Transverse colon (tissue), 4 donors: ENCODE data around the gene KLHL36.

Experiments used
- EP300 ChIP-seq: sonication (generic); formaldehyde crosslinking; IDR thresholded peaks from one replicate; pipeline ENCODE4 v1.6.1; 2017; ENCODE audit warnings: antibody characterized with exemption, low read depth
- POLR2A ChIP-seq: fragments of 450-650 bp; IDR thresholded peaks from one replicate; pipeline ENCODE4 v1.6.1; 2016; ENCODE audit warnings: antibody characterized with exemption, mild to moderate bottlenecking, moderate library complexity
- POLR2AphosphoS5 ChIP-seq, 3 donors: sonication (generic); formaldehyde crosslinking; IDR thresholded peaks; one replicate each; pipeline ENCODE4 v1.6.1; 2016; ENCODE audit warnings: antibody characterized with exemption in 3 of 3
- TF ChIP-seq, protein P1 (sequence below), 5 experiments: fragments of 200-600 bp in 3 of 5; fragments of 450-650 bp in 2 of 5; sonication (generic) in 3 of 5; IDR thresholded peaks; 1 replicate in 2 of 5; 2 replicates in 3 of 5; pipeline ENCODE4 v1.5.1; 2016 to 2017; ENCODE audit warnings: antibody characterized with exemption in 5 of 5, inconsistent platforms in 3 of 5, mild to moderate bottlenecking in 2 of 5, moderate library complexity in 1 of 5

DNA sequence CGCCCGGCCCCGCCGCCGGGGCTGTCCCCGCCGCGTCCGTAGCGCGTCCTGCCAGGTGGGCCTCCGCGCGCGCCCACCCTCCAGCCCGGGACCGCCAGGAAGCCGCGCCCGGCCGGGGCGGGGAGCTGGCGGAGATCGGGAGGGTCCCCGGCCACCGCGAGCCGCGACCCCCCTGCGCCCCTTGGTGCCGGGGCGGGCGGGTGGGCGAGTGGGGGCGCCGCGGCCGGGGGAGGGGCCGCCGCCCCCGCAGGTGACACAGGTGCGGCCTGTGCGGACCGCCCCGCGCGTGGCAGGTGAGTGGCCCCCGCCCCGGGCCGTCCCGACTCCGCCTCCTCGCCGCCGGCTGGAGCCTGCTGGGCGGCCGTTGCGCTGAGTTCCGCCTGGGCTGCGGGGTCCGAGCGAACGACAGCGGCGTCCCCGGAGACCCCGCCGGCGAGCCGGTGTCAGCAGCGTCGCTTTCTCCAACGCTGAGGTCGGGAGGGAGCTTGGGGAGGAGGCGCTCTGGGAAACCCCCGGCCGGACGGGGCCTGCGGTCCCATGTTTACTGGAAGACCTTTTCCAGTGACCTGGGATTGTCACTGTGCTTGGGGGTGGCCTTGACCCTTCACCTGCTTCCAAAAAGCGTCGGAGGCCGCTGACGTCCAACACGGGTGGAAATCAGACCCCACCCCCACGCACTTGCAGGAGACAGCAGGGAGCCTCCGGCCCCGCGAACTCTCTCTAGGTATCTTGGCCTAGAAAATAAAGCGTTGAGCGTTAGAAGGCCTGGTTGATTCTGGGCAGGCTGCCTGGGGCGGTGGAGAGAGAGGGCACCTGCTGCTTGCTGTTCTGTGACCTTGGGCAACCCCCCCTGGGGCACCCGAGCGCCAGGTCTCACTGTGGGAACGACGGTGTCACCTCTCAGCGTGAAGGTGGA, 542 bp downstream of the KLHL36 start:
- TF ChIP-seq, protein P1, sequence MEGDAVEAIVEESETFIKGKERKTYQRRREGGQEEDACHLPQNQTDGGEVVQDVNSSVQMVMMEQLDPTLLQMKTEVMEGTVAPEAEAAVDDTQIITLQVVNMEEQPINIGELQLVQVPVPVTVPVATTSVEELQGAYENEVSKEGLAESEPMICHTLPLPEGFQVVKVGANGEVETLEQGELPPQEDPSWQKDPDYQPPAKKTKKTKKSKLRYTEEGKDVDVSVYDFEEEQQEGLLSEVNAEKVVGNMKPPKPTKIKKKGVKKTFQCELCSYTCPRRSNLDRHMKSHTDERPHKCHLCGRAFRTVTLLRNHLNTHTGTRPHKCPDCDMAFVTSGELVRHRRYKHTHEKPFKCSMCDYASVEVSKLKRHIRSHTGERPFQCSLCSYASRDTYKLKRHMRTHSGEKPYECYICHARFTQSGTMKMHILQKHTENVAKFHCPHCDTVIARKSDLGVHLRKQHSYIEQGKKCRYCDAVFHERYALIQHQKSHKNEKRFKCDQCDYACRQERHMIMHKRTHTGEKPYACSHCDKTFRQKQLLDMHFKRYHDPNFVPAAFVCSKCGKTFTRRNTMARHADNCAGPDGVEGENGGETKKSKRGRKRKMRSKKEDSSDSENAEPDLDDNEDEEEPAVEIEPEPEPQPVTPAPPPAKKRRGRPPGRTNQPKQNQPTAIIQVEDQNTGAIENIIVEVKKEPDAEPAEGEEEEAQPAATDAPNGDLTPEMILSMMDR (IDR thresholded peaks at IDR 0.05): no peak
- no peak for TF ChIP-seq POLR2A
- no peak for TF ChIP-seq EP300
- TF ChIP-seq POLR2AphosphoS5 (IDR thresholded peaks at IDR 0.05): no peak
